ENCODE measurements around the gene SLC35C1.

SLC35C1 gene

GRCh38 chr11:45847911-45848316 lies 43.0 kb downstream of the SLC35C1 start:
- no peak for TF ChIP-seq FOXP2 (optimal IDR thresholded peaks at IDR 0.05; ENCODE audit: borderline replicate concordance, extremely low read depth, extremely low read length, insufficient read depth)
- TF ChIP-seq REST (IDR thresholded peaks at IDR 0.05; ENCODE audit: insufficient read depth in 1 of 2, low read depth in 2 of 2, low read length in 2 of 2): no peak
- TF ChIP-seq TAF1 (IDR thresholded peaks at IDR 0.05; ENCODE audit: borderline replicate concordance, insufficient read depth, low read length): no peak
- no peak for TF ChIP-seq SIN3A (IDR thresholded peaks at IDR 0.05; ENCODE audit: borderline replicate concordance, insufficient read depth, low read length)
- no peak for TF ChIP-seq POLR2AphosphoS5 (IDR thresholded peaks at IDR 0.05; ENCODE audit: low read depth, low read length)

GRCh38 chr11:45848654-45849081 lies 43.7 kb downstream of the SLC35C1 start:
- no peak for TF ChIP-seq FOXP2 (optimal IDR thresholded peaks at IDR 0.05; ENCODE audit: borderline replicate concordance, extremely low read depth, extremely low read length, insufficient read depth)

GRCh38 chr11:45850446-45850845 lies 45.5 kb downstream of the SLC35C1 start:
- TF ChIP-seq REST (IDR thresholded peaks at IDR 0.05; ENCODE audit: insufficient read depth in 1 of 2, low read depth in 2 of 2, low read length in 2 of 2): no peak
- no peak for TF ChIP-seq POLR2AphosphoS5 (IDR thresholded peaks at IDR 0.05; ENCODE audit: low read depth, low read length)
- TF ChIP-seq FOXP2 (optimal IDR thresholded peaks at IDR 0.05; ENCODE audit: borderline replicate concordance, extremely low read depth, extremely low read length, insufficient read depth): no peak
- no peak for TF ChIP-seq SIN3A (IDR thresholded peaks at IDR 0.05; ENCODE audit: borderline replicate concordance, insufficient read depth, low read length)
- TF ChIP-seq TAF1 (IDR thresholded peaks at IDR 0.05; ENCODE audit: borderline replicate concordance, insufficient read depth, low read length): no peak

- TF ChIP-seq FOXP2 (optimal IDR thresholded peaks at IDR 0.05; ENCODE audit: borderline replicate concordance, extremely low read depth, extremely low read length, insufficient read depth): no peak
- no peak for TF ChIP-seq SIN3A (IDR thresholded peaks at IDR 0.05; ENCODE audit: borderline replicate concordance, insufficient read depth, low read length)
- no peak for TF ChIP-seq TAF1 (IDR thresholded peaks at IDR 0.05; ENCODE audit: borderline replicate concordance, insufficient read depth, low read length)
- no peak for TF ChIP-seq POLR2AphosphoS5 (IDR thresholded peaks at IDR 0.05; ENCODE audit: low read depth, low read length)
- TF ChIP-seq REST (IDR thresholded peaks at IDR 0.05; ENCODE audit: insufficient read depth in 1 of 2, low read depth in 2 of 2, low read length in 2 of 2): no peak
Measured at GRCh38 chr11:45851228-45851627, 46.3 kb downstream of the SLC35C1 start.

- TF ChIP-seq FOXP2 (optimal IDR thresholded peaks at IDR 0.05; ENCODE audit: borderline replicate concordance, extremely low read depth, extremely low read length, insufficient read depth) (no peak), TAF1 (IDR thresholded peaks at IDR 0.05; ENCODE audit: borderline replicate concordance, insufficient read depth, low read length) (no peak), SIN3A (IDR thresholded peaks at IDR 0.05; ENCODE audit: borderline replicate concordance, insufficient read depth, low read length) (no peak), POLR2AphosphoS5 (IDR thresholded peaks at IDR 0.05; ENCODE audit: low read depth, low read length) (no peak), REST (IDR thresholded peaks at IDR 0.05; ENCODE audit: insufficient read depth in 1 of 2, low read depth in 2 of 2, low read length in 2 of 2) (no peak)
Measured at GRCh38 chr11:45852018-45852711, 47.2 kb downstream of the SLC35C1 start.
